Inflammatory macrophage treated with lipopolysaccharide for 4 hours (primary cell): Measurements from ENCODE around the gene BCAP31.
"Not testable (repeated sequence)": the region's sequence is repeated elsewhere in the genome, so short reads cannot be mapped to it uniquely, and the experiment has no call there.

Experiments
- DNase-seq: peaks from one replicate; pipeline ENCODE4 v3.0.0-alpha.2; 2020

The BCAP31 gene

GRCh38 chrX:153733651-153734240 is 9.6 kb upstream of the BCAP31 start:
- DNase-seq = no peak

DNA sequence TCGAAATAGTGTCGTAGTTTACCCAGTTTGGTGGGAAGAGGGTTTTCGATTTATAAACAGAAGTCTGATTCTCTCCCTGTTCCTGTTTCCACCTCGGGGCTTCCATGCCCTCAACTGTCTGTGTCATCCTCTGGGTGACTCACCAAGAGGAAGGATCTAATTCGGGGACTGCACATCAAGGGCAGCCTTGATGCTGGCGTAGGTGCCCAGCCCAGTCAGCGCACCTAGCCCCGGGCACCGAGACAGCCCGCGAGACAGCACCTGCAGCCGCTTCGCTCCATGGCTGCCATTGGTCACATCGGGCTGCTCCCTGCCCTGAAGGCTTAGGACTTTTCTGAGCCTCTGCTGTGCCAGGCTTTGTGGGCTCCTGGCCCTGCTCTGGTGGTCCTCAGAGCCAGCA is 8.2 kb upstream of the BCAP31 start:
- peak; percentile 87 for DNase-seq

GRCh38 chrX:153731845-153732215 is 7.6 kb upstream of the BCAP31 start:
- peak; percentile 26 for DNase-seq

DNA sequence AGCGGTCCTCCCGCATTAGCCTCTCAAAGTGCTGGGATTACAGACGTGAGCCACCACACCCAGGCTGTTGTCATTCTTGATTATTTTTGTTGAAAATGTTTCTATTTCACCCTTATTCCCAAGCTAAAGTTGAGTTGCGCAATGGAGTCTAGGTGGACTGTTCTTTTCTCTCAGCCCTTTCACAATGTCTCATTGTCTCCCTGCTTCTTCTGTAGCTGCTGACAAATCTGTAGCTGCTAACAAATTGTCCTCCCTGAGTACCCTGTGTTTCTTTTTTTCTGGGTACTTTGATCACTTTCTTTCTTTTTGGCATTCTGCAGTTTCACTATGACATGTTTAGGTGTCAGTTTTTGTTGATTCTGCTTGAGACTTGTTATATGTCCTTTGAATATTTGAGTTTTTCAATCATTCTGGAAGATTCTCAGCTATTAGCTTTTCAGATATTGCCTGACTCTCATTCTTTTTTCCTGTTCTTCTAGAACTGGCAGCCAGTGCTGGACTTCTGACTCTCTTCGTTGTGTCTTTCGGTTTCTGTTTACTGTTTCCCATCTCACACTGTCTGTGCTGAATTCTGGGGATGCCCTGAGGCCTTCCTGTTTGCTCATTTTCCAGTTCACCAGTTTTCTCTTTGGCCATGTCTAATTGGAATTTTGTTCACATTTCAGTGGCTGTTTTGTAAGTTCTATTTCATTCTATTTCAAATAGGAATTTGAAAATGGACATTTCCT is 7.1 kb upstream of the BCAP31 start:
- DNase-seq = peak; percentile 63

GRCh38 chrX:153730115-153730514 is 5.9 kb upstream of the BCAP31 start:
- DNase-seq = not testable (repeated sequence)

- DNase-seq = no peak
Observed at GRCh38 chrX:153728951-153729631, 4.9 kb upstream of the BCAP31 start.

DNA sequence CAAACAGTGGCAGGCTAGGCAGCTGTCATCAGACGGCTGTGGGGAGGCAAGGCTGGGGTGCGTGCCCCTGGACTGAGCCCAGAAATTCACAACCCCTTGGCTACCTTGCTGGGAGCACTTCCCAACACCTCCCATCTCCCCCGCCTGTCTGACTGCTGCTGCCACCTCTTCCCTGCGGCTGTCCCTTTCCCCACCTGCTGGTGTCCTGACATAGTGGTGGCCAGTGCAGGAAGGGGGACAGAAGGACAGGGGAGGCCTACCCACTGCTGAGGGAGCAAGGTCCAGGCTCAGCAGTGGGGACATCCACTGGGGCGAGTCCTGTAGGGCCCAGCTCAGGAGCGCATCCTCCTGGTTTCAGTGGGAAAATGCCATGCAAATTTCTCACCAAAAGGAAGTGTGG is 3.9 kb upstream of the BCAP31 start:
- DNase-seq = peak; percentile 4

- peak; percentile 33 for DNase-seq
Observed at GRCh38 chrX:153727123-153727931, 3.1 kb upstream of the BCAP31 start.

DNA sequence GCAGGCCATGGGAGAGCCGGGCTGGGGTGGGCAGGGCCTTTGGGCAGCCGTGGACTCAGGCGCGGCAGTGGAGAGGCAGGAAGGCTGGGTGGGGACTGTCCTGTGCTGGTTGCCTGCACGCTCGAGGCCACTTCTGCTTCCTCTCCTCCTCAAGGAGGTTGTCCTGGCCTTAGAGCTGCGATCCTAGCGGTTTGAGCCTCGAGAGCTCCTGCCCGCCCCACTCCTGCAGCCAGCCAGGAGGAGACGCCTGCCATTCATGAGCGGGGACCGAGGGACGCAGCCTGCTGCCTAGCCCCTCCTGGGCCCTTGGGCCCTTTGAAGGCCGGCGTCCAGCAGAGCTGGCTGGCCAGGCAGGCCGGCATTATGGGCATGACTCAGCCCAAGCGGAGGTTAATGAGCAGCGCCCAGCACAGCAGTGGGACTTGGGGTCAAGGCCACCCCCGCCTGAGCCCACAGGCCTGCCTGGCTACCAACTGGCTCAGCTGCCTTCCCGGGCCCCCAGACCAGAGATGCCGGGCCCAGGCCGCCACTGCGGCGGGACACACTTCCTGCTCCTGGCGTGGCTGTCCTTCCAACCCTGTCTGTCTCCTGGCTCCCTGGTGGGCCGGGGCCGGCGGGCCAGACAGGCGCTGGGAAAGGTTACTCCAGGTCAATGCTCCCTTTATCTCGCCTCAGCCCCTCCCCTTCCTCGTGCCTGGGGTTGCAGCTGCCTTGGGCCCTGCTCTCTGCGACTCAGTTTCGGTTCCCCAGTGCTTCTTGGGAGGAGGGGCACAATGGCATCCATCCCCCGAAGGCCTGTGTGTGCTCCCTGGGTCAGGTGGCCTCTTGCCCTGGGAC is 2.3 kb upstream of the BCAP31 start:
- peak; percentile 84 for DNase-seq

GRCh38 chrX:153725832-153726285 is 1.7 kb upstream of the BCAP31 start:
- DNase-seq = no peak

DNA sequence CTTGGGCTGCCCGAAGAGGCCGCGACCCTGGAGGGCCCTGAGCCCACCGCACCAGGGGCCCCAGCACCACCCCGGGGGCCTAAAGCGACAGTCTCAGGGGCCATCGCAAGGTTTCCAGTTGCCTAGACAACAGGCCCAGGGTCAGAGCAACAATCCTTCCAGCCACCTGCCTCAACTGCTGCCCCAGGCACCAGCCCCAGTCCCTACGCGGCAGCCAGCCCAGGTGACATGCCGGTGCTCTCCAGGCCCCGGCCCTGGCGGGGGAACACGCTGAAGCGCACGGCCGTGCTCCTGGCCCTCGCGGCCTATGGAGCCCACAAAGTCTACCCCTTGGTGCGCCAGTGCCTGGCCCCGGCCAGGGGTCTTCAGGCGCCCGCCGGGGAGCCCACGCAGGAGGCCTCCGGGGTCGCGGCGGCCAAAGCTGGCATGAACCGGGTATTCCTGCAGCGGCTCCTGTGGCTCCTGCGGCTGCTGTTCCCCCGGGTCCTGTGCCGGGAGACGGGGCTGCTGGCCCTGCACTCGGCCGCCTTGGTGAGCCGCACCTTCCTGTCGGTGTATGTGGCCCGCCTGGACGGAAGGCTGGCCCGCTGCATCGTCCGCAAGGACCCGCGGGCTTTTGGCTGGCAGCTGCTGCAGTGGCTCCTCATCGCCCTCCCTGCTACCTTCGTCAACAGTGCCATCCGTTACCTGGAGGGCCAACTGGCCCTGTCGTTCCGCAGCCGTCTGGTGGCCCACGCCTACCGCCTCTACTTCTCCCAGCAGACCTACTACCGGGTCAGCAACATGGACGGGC is 1.0 kb upstream of the BCAP31 start:
- DNase-seq = no peak

- peak; percentile 31 for DNase-seq
Observed at GRCh38 chrX:153723351-153724251, 586 bp downstream of the BCAP31 start.

- peak; percentile 93 for DNase-seq
Observed at GRCh38 chrX:153722704-153723350, 1.4 kb downstream of the BCAP31 start.

GRCh38 chrX:153719701-153720100 is 4.5 kb downstream of the BCAP31 start:
- no peak for DNase-seq

- DNase-seq = no peak
Observed at GRCh38 chrX:153719238-153719637, 4.9 kb downstream of the BCAP31 start.

- DNase-seq = no peak
Observed at GRCh38 chrX:153717445-153717844, 6.7 kb downstream of the BCAP31 start.

- peak; percentile 20 for DNase-seq
Observed at GRCh38 chrX:153714256-153714655, 9.9 kb downstream of the BCAP31 start.

- no peak for DNase-seq
Observed at GRCh38 chrX:153709726-153710674, 14.2 kb downstream of the BCAP31 start.

GRCh38 chrX:153708415-153708814 is 15.8 kb downstream of the BCAP31 start:
- DNase-seq = peak; percentile 70
